Thymus (tissue), 11 donors: ENCODE measurements around the gene FRMPD1. TPM values are rescaled to one million over a fixed set of nuclear protein-coding genes. Genes with fewer than 3 reads are reported as not detected.

Experiments used
- DNase-seq, 9 donors: peaks; one replicate each; pipeline ENCODE4 v3.0.0-alpha.2; 2013; ENCODE audit warnings: low spot score in 9 of 9, low read depth in 6 of 9, missing footprints in 1 of 9
- H3K27ac ChIP-seq, 2 donors: one replicate each; pipeline ENCODE4 v1.5.1; 2013; ENCODE audit warnings: control low read depth in 1 of 2, low read depth in 1 of 2, low read length in 1 of 2, mild to moderate bottlenecking in 1 of 2, moderate library complexity in 1 of 2
- H3K27me3 ChIP-seq, 2 donors: one replicate each; pipeline ENCODE4 v1.5.1; 2013; ENCODE audit warnings: low read length in 1 of 2; ENCODE audit not compliant: control insufficient read depth in 2 of 2, insufficient read depth in 1 of 2
- H3K36me3 ChIP-seq, 2 donors: one replicate each; pipeline ENCODE4 v1.5.1; 2013; ENCODE audit warnings: low read length in 1 of 2, mild to moderate bottlenecking in 1 of 2, moderate library complexity in 1 of 2; ENCODE audit not compliant: control insufficient read depth in 2 of 2, insufficient read depth in 2 of 2
- H3K4me1 ChIP-seq, 2 donors: one replicate each; pipeline ENCODE4 v1.5.1; 2013; ENCODE audit warnings: low read length in 2 of 2; ENCODE audit not compliant: control insufficient read depth in 2 of 2, insufficient read depth in 2 of 2
- H3K4me3 ChIP-seq, 2 donors: one replicate each; pipeline ENCODE4 v1.5.1; 2013; ENCODE audit warnings: low read length in 2 of 2, control low read depth in 1 of 2, mild to moderate bottlenecking in 1 of 2
- H3K9me3 ChIP-seq, 2 donors: one replicate each; pipeline ENCODE4 v1.5.1; 2013; ENCODE audit warnings: low read length in 1 of 2, mild to moderate bottlenecking in 1 of 2; ENCODE audit not compliant: control insufficient read depth in 2 of 2, insufficient read depth in 1 of 2
- WGBS: extraction: QIAGEN DNeasy Blood & Tissue Kit; methylation state at CpG from one replicate; pipeline ENCODE4 v1.1.7; 2013; 5-methylcytosine and 5-hydroxymethylcytosine counted together
- polyA plus RNA-seq: library from polyadenylated mRNA; stranded (reverse); fragments of 200-250 nt; gene quantifications from one replicate; pipeline ENCODE4 v1.2.3, GENCODE V29; 2013
- total RNA-seq: library from RNA; stranded (reverse); fragments of 120-200 nt; gene quantifications from one replicate; pipeline ENCODE4 v1.2.4, GENCODE V29; 2013
- donor health status: healthy.

The FRMPD1 gene
- total and polyA plus RNA-seq, 2 donors = 0.14 to 0.16 TPM

- H3K27ac ChIP-seq = no peak overlapping the region
- peaks cover 3 to 20% of the 10 kb centered on the region in 2 donors for H3K27me3 ChIP-seq
- no peak overlapping the region for H3K4me3 ChIP-seq
- H3K9me3 ChIP-seq = no peaks in the 10 kb centered on the region
- no peaks in the 10 kb centered on the region for H3K36me3 ChIP-seq
- H3K4me1 ChIP-seq = no peaks in the 10 kb centered on the region
- no peak for DNase-seq
Observed at GRCh38 chr9:37643214-37643613, 7.5 kb upstream of the FRMPD1 start.

GRCh38 chr9:37645903-37646506 lies 4.7 kb upstream of the FRMPD1 start:
- Histone ChIP-seq H3K4me3 (no peak overlapping the region), H3K27ac (no peak overlapping the region), H3K9me3 (no peaks in the 10 kb centered on the region), H3K36me3 (no peaks in the 10 kb centered on the region), H3K4me1 (peaks cover 5% of the 10 kb centered on the region in 2 donors), H3K27me3 (peaks cover 13 to 44% of the 10 kb centered on the region in 2 donors)
- 74% methylated on average over 5 of the region's 5 CpGs for WGBS
- DNase-seq = no peak

- Histone ChIP-seq H3K36me3 (no peaks in the 10 kb centered on the region), H3K27ac (no peak overlapping the region), H3K27me3 (peaks cover 34 to 68% of the 10 kb centered on the region in 2 donors), H3K4me1 (peaks cover 10% of the 10 kb centered on the region in 2 donors), H3K4me3 (peak overlapping the region in 1 of 2 donors; percentile 55), H3K9me3 (no peaks in the 10 kb centered on the region)
- DNase-seq = no peak
- 22% methylated on average over 45 of the region's 45 CpGs for WGBS
Observed at GRCh38 chr9:37650299-37650872, 368 bp upstream of the FRMPD1 start.

GRCh38 chr9:37652261-37652660 lies 1.5 kb downstream of the FRMPD1 start:
- Histone ChIP-seq H3K4me1 (peaks cover 10% of the 10 kb centered on the region in 2 donors), H3K36me3 (no peaks in the 10 kb centered on the region), H3K4me3 (no peak overlapping the region), H3K27ac (no peak overlapping the region), H3K27me3 (peaks cover 34 to 65% of the 10 kb centered on the region in 2 donors), H3K9me3 (no peaks in the 10 kb centered on the region)
- 62% methylated on average over 7 of the region's 7 CpGs for WGBS
- DNase-seq = no peak

- H3K9me3 ChIP-seq = no peaks in the 10 kb centered on the region
- H3K36me3 ChIP-seq = no peaks in the 10 kb centered on the region
- no peak overlapping the region for H3K4me3 ChIP-seq
- WGBS = 91% methylated on average over 2 of the region's 2 CpGs
- H3K27me3 ChIP-seq = peaks cover 34 to 67% of the 10 kb centered on the region in 2 donors
- no peak overlapping the region for H3K27ac ChIP-seq
- DNase-seq = no peak
- peaks cover 10% of the 10 kb centered on the region in 2 donors for H3K4me1 ChIP-seq
Observed at GRCh38 chr9:37653385-37653784, 2.6 kb downstream of the FRMPD1 start.

GRCh38 chr9:37656936-37657335 lies 6.2 kb downstream of the FRMPD1 start:
- Histone ChIP-seq H3K27ac (no peak overlapping the region), H3K4me1 (no peaks in the 10 kb centered on the region), H3K9me3 (peaks cover 0 to 3% of the 10 kb centered on the region in 2 donors), H3K27me3 (peaks cover 15 to 40% of the 10 kb centered on the region in 2 donors), H3K4me3 (no peak overlapping the region), H3K36me3 (no peaks in the 10 kb centered on the region)
- 74% methylated on average over 1 of the region's 1 CpG for WGBS
- DNase-seq = no peak

- Histone ChIP-seq H3K9me3 (peaks cover 0 to 3% of the 10 kb centered on the region in 2 donors), H3K27ac (no peak overlapping the region), H3K36me3 (no peaks in the 10 kb centered on the region), H3K27me3 (peaks cover 0 to 11% of the 10 kb centered on the region in 2 donors), H3K4me3 (no peak overlapping the region), H3K4me1 (no peaks in the 10 kb centered on the region)
- no peak for DNase-seq
- WGBS = 84% methylated on average over 3 of the region's 3 CpGs
Observed at GRCh38 chr9:37660691-37661090, 9.9 kb downstream of the FRMPD1 start.

- WGBS = 93% methylated on average over 5 of the region's 5 CpGs
Observed at GRCh38 chr9:37663926-37664325, 13.2 kb downstream of the FRMPD1 start.

GRCh38 chr9:37667706-37668105 lies 17.0 kb downstream of the FRMPD1 start:
- DNase-seq = no peak
- no peaks in the 10 kb centered on the region for H3K9me3 ChIP-seq
- no peaks in the 10 kb centered on the region for H3K4me1 ChIP-seq
- peaks cover 0 to 8% of the 10 kb centered on the region in 2 donors for H3K27me3 ChIP-seq
- H3K36me3 ChIP-seq = no peaks in the 10 kb centered on the region
- no peak overlapping the region for H3K27ac ChIP-seq
- 87% methylated on average over 2 of the region's 2 CpGs for WGBS
- no peak overlapping the region for H3K4me3 ChIP-seq

More at GRCh38 chr9:37663926-37664325, 13.2 kb downstream of the FRMPD1 start:
- Histone ChIP-seq H3K9me3 (peaks cover 0 to 3% of the 10 kb centered on the region in 2 donors), H3K27me3 (peaks cover 0 to 13% of the 10 kb centered on the region in 2 donors), H3K4me1 (no peaks in the 10 kb centered on the region), H3K36me3 (no peaks in the 10 kb centered on the region), H3K4me3 (no peak overlapping the region), H3K27ac (no peak overlapping the region)
- DNase-seq = no peak
